HepG2 (cell line): ENCODE results near the gene ECSIT. TPM values are rescaled to one million over a fixed set of nuclear protein-coding genes. Genes with fewer than 3 reads are reported as not detected.

ENCODE experiments used
- AKNA ChIP-seq: sonication (generic); formaldehyde crosslinking; IDR thresholded peaks from 2 replicates; pipeline ENCODE4 v1.4.0; 2020; ENCODE audit warnings: missing genetic modification reagents, borderline replicate concordance
- BCL6 ChIP-seq: IDR thresholded peaks from 2 replicates; pipeline ENCODE4 v1.6.1; 2016; ENCODE audit warnings: missing genetic modification reagents, missing compliant biosample characterization
- CBX1 ChIP-seq: IDR thresholded peaks from one replicate; pipeline ENCODE4 v1.6.1; 2016; ENCODE audit warnings: antibody characterized with exemption, low read depth
- CBX5 ChIP-seq: sonication (generic); formaldehyde crosslinking; IDR thresholded peaks from 2 replicates; pipeline ENCODE4 v1.4.0; 2020; ENCODE audit warnings: missing genetic modification reagents, borderline replicate concordance
- CREM ChIP-seq, 2 experiments: sonication (generic) in 1 of 2; formaldehyde crosslinking in 1 of 2; IDR thresholded peaks; 2 replicates each; pipeline versions ENCODE4 v1.4.0 to v1.6.1; 2016 to 2020; ENCODE audit warnings: antibody characterized with exemption in 1 of 2, mild to moderate bottlenecking in 1 of 2, missing genetic modification reagents in 1 of 2
- HOXA5 ChIP-seq: sonication (generic); formaldehyde crosslinking; IDR thresholded peaks from 2 replicates; pipeline ENCODE4 v1.4.0; 2020; ENCODE audit warnings: missing genetic modification reagents
- KAT2B ChIP-seq: fragments of 150-350 bp; IDR thresholded peaks from 2 replicates; pipeline ENCODE4 v1.6.1; 2014; ENCODE audit warnings: low read depth, low read length, borderline replicate concordance
- LCORL ChIP-seq, 2 experiments: fragments of 450-650 bp in 1 of 2; sonication (generic) in 1 of 2; formaldehyde crosslinking in 1 of 2; IDR thresholded peaks; 2 replicates each; pipeline versions ENCODE4 v1.5.0 to v1.6.1; 2017 to 2020; ENCODE audit warnings: antibody characterized with exemption in 1 of 2, missing genetic modification reagents in 1 of 2
- RFX5 ChIP-seq: IDR thresholded peaks from 2 replicates; pipeline ENCODE4 v1.6.1; 2011; ENCODE audit warnings: low read depth, low read length, improper control_type of control experiment
- ZBTB7B ChIP-seq: sonication (generic); formaldehyde crosslinking; IDR thresholded peaks from 2 replicates; pipeline ENCODE4 v1.4.0; 2020; ENCODE audit warnings: missing genetic modification reagents
- ZMYM3 ChIP-seq: sonication (generic); formaldehyde crosslinking; IDR thresholded peaks from 2 replicates; pipeline ENCODE4 v1.5.1; 2020; ENCODE audit warnings: mild to moderate bottlenecking, missing genetic modification reagents
- ZNF18 ChIP-seq: sonication (generic); formaldehyde crosslinking; IDR thresholded peaks from 2 replicates; pipeline ENCODE4 v1.8.0; 2022; ENCODE audit warnings: mild to moderate bottlenecking, missing genetic modification reagents; ENCODE audit not compliant: insufficient replicate concordance
- ZNF34 ChIP-seq: sonication (generic); formaldehyde crosslinking; IDR thresholded peaks from 2 replicates; pipeline ENCODE4 v1.4.0; 2020; ENCODE audit warnings: mild to moderate bottlenecking, missing genetic modification reagents, borderline replicate concordance
- ZNF674 ChIP-seq: sonication (generic); formaldehyde crosslinking; IDR thresholded peaks from 2 replicates; pipeline ENCODE4 v1.5.0; 2020; ENCODE audit warnings: low read depth, mild to moderate bottlenecking, missing genetic modification reagents
- polyA plus RNA-seq, 8 experiments: library from polyadenylated mRNA; depleted of rRNA in 3 of 8; stranded (reverse) in 7 of 8; unstranded in 1 of 8; fragments of >200 nt; fragmentation: Illumina TruSeq in 4 of 8; extraction: Trizol in 4 of 8; gene quantifications; 2 replicates each; pipeline versions ENCODE4 v1.2.1 to v1.2.3, GENCODE V29; 2011 to 2016; ENCODE audit warnings: low read depth in 4 of 8, missing spikeins in 1 of 8, mixed read lengths in 1 of 8; ENCODE audit not compliant: insufficient read depth in 1 of 8
- total RNA-seq, 5 experiments: library from RNA; depleted of rRNA; stranded (reverse); fragments of >200 nt; fragmentation: Illumina TruSeq; extraction: Trizol; gene quantifications; 2 replicates each; pipeline ENCODE4 v1.2.3, GENCODE V29; 2016; ENCODE audit warnings: low read depth in 1 of 5
- TF ChIP-seq, protein P1 (sequence below): sonication (generic); formaldehyde crosslinking; conservative IDR thresholded peaks from 2 replicates; pipeline ENCODE4 v1.4.0; 2020; ENCODE audit warnings: missing genetic modification reagents
- TF ChIP-seq, protein P2 (sequence below): sonication (generic); formaldehyde crosslinking; IDR thresholded peaks from 2 replicates; pipeline ENCODE4 v1.5.0; 2020; ENCODE audit warnings: missing genetic modification reagents, mild to moderate bottlenecking, borderline replicate concordance
- TF ChIP-seq, protein P3 (sequence below): sonication (generic); formaldehyde crosslinking; IDR thresholded peaks from 2 replicates; pipeline ENCODE4 v1.5.0; 2020; ENCODE audit warnings: missing genetic modification reagents, mild to moderate bottlenecking, borderline replicate concordance

ECSIT gene
- total and polyA plus RNA-seq, 2 of the 13 experiments (the other 11 are each of a cell fraction or from before 2014, with no cell fraction given), result 36.4 to 62.3 TPM

- TF ChIP-seq AKNA, result no peak
- no peak for TF ChIP-seq KAT2B
- no peak for TF ChIP-seq ZNF18 (CRISPR knock-in tag)
- peak; percentile 29; the same call in 1 of the 2 replicates for TF ChIP-seq HOXA5 (CRISPR knock-in tag)
- no peak for TF ChIP-seq CBX5
- TF ChIP-seq RFX5, result no peak
- no peak for TF ChIP-seq ZMYM3 (CRISPR knock-in tag)
- TF ChIP-seq LCORL (IDR thresholded peaks at IDR 0.05), result no peak
- TF ChIP-seq LCORL (CRISPR knock-in tag; IDR thresholded peaks at IDR 0.05), result peak; percentile 60; the same call in 1 of the 2 replicates
- TF ChIP-seq ZNF674 (CRISPR knock-in tag), result no peak
- TF ChIP-seq BCL6 (CRISPR knock-in tag), result no peak
- no peak for TF ChIP-seq ZNF34 (CRISPR knock-in tag)
- TF ChIP-seq, protein P1, sequence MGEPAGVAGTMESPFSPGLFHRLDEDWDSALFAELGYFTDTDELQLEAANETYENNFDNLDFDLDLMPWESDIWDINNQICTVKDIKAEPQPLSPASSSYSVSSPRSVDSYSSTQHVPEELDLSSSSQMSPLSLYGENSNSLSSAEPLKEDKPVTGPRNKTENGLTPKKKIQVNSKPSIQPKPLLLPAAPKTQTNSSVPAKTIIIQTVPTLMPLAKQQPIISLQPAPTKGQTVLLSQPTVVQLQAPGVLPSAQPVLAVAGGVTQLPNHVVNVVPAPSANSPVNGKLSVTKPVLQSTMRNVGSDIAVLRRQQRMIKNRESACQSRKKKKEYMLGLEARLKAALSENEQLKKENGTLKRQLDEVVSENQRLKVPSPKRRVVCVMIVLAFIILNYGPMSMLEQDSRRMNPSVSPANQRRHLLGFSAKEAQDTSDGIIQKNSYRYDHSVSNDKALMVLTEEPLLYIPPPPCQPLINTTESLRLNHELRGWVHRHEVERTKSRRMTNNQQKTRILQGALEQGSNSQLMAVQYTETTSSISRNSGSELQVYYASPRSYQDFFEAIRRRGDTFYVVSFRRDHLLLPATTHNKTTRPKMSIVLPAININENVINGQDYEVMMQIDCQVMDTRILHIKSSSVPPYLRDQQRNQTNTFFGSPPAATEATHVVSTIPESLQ (CRISPR knock-in tag), result no peak
- TF ChIP-seq CBX1, result no peak
- TF ChIP-seq CREM (IDR thresholded peaks at IDR 0.05), result peak; percentile 70; the same call in 1 of the 2 replicates
- no peak for TF ChIP-seq CREM (CRISPR knock-in tag; IDR thresholded peaks at IDR 0.05)
- TF ChIP-seq ZBTB7B (CRISPR knock-in tag), result no peak
- TF ChIP-seq, protein P2, sequence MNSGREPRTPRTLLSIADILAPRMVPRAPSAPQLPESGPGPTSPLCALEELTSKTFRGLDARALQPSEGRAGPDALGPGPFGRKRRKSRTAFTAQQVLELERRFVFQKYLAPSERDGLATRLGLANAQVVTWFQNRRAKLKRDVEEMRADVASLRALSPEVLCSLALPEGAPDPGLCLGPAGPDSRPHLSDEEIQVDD (CRISPR knock-in tag), result no peak
- TF ChIP-seq, protein P3, sequence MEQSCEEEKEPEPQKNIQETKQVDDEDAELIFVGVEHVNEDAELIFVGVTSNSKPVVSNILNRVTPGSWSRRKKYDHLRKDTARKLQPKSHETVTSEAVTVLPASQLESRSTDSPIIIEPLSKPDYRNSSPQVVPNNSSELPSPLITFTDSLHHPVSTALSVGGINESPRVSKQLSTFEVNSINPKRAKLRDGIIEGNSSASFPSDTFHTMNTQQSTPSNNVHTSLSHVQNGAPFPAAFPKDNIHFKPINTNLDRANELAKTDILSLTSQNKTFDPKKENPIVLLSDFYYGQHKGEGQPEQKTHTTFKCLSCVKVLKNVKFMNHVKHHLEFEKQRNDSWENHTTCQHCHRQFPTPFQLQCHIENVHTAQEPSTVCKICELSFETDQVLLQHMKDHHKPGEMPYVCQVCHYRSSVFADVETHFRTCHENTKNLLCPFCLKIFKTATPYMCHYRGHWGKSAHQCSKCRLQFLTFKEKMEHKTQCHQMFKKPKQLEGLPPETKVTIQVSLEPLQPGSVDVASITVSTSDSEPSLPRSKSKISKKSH, result 0 out of 2 replicates have a peak, but pooled peaks have one; percentile 26
Observed at GRCh38 chr19:11558881-11559828, 30.2 kb upstream of the ECSIT start, which contains the start of gene ELOF1 (continued).
